Stimulated activated CD4-positive, alpha-beta T cell treated with anti-CD3 and anti-CD28 coated beads, TNF-alpha, amount 100 ng/mL, for 48 hours (primary cell): ENCODE measurements around the gene HOXD1.

Source experiments
- DNase-seq, 3 donors: peaks; one replicate each; pipeline ENCODE4 v3.0.0-alpha.2; 2020; ENCODE audit warnings: low read depth in 3 of 3

Gene HOXD1

DNA sequence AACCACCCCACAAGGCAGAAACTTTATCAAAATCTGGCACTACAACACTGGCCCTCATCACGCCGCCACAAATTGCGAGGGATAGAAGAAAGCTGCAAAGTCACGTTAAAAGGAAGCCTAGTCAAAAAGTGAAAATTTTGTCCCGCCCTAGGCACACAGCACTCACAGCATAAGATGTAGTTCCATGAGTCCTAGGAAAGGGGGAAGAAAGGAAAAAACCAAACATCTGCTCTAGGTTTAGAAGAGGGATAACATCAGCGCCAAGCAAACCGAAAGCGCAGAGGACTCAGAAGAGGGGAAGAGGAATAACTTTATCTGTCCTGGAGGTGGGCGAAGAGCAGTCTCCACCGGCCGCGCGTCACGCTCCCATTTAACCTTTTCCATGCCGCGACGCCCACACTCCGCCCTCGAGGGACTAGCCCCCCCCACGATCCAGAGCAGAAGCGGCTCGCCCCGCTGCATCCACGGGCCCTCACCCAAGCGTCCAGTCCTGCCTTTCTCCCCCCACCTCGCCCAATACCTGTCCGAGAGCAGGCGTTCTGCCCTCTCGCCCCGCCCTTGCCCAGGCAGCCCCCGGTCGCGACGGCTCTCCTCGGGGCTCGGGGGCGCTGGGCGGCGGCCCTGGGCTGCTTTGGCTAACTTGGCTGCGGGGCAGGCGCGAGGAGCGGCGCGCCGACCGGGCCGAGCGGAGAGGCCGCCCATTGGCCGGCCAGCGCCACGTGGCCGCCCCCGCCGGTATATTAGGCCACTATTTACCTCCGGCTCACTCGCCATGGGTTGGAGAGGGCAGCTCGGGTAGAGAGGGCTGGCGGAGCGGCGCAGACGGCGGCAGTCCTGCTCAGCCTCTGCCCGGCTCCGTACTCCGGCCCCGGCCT lies at the start of gene HOXD1:
TSS of gene HOXD1 (plus strand) at position 770 of the 875 bp plus-strand sequence. CDS start 134 bp downstream, outside the sequence.
- no peak for DNase-seq

DNA sequence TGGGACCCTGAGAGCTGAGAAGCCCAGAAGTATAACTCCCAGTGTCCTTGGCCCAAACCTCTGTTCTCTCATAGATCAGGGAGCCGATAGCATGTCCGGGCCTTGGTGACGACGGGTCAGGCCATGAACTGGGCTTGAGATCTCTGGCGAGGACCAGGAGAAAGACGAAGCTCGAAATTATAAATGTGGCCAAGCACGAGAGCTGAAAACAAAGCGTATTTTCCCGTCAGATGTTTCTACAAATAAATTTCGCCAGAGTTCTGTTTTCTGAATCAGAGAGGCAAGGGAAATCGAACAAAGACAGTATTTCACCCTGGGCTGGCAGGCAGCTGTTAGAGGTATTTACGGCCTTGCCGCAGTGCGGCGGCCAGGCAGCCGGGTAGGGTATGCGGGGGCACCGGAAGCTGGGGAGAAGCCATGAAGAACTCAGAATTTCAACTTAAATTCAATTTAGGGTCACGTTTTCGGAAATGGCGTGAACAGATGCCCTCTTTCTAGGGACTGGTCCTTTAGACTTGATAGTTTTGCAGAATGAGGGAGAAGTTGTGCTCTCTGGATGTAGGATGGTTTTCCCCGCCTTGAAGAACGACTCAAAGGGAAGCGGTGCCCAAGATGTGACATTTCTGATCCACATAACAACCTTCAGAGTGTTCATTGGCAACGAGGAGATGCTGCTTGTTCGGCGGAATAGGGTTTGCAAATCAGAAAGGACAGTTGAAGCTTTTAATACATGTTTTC lies 49.4 kb upstream of the HOXD1 start:
- no peak for DNase-seq

DNA sequence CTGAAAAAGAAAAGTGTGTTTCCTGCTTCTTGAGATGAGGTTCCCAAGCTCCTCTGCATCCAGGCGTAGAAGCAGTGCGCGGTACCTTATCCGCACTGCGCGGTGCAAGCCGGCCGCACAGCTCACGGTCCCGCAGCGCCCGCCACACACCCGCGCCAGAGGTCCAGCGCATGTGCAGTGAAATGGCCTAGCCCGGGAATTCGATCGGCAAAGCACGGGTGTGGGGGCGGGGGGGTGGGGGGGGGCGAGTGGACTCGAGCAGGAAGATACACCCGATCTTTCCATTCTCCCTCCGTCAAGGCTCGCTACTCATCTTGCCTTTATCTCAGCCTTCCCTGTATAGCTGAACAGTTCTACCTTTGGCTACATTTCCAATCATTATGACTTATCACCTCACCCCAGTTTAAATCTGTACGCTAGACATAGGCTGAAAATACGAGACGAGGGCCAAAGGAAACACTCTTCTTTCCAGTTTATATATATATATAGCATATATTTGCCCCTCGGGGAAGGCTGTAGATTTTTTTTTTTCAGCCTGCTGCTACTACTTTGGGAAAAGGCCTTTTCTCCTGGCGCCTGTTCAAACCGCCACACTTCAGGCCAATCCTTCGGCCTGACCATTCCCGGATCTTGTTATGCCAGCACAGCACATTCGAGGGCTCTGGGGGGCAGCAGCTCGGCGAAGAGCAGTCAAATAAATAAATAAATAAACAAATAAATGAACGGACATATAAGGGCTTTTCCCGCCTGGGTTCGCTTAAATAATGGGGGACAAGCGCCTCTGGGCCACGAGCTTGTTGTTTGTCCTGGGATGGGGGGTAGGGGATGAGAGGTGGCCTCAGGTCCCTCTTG lies 48.6 kb upstream of the HOXD1 start:
- no peak for DNase-seq

DNA sequence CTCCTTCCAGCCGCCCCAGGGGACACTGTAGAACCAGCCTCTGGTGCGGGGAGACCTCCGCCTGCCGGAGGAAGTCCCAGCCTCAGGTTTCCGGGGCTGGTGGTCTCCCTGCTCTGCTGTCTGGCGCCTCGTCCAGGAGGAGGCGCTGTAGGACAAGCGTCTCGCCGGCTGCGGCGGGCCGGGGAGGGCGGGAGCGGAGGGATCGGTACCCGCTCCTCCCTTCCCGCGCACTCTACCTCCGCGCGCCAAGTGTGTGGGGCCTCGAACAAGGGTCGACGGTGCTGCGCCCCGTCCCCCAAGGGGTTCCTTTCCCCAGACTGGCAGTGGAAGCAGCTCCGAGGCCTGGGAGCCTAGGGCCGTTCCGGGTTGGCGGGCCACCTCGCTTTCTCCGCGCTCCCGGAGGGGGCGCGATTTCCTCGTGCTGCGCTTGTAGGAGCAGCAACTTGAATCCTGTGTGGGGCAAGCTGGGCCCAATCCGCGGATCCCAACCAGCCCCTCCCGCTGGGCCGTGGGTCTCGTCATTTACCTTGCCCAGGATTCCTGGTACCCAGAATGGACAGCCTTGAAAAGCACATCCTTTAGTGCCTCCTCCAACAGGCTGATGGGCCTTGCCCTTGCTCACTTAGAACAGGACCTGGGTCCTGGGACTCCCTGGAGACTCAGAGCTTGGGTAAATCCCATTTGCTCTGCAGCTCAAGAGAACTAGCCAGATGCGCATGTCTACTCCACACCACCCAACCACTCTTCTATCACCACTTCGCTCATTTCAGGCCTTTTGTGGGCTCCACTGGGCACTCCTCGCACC lies 47.8 kb upstream of the HOXD1 start:
- DNase-seq = peak; percentile 27 to 65 (median 34)

DNA sequence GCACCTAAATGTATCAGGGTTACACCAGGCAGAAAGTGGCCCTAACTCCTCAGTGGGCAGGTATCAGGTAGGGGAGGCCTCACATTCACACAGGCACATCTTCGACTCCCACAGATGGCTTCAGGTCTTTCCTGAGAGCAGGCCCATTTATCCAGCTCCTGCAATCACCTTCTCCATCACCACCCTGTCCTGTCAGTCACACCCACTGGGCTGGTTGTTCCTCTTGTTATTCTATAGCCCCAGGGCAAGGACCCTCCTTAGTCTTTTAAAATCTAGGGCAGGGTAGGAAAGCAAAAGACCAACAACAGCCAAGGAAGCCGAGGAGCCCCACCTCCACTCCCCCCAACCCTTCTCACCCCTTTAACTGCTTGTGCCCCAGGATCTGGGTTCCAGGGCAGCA lies 46.2 kb upstream of the HOXD1 start:
- DNase-seq = no peak

DNA sequence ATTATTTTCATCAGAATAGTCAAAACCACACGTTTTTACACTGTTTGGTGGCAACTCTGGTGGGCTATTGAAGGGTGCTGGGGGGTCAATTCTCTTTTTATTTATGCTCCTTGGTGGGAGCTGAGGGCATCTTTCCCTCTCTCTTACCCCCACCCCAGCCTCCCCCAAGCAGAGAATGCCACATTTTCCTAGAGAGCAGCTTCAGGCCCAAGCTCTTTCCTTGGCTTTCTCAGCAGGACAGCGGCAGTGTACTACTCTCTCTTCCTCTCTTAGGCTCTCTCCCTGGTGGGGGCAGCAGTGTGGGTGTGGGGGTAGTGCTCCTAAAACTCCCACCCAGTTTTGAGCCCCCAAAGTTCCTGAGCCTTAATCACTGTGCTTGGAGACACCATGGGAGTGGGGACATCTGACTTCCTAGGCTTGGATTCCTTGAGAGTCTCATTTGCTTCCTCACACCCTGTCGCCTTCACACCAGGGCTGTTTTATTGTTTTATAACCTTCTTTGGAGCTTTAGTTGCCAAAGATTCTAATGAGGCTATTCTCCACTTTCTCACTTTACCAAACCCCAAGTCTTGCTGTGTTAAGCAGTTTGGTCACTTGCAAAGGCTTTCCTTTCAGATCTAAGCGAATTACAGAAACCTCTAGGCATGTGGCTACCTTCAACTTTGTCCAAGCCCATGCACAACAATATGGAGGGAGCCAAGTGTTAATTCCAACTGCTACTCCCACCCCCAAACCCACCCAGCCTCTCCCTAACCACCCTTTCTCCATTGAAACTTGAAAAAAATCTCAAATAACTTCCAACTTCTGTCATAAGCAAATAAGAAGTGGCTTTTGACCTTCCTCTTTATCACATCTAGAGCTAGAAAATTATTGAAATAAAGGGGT lies 43.1 kb upstream of the HOXD1 start:
- no peak for DNase-seq

DNA sequence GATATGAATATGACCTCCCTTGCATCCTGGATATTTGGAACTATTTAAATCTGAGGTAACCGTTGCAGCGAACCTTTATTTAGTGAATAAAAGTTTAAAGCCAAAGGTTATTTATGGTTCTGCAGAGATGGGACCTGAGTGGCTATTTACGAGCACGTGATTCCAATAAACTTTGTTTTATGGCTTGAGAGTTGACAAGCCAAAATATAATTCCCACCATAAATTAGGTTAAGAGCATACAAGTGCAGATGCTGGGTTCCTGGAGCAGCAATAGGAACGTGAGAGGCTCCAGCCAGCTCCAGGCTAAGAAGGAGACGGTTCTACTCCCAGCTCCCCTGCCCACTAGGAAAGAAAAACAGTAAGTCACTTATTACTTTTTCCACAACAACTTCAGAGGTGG lies 42.4 kb upstream of the HOXD1 start:
- no peak for DNase-seq

DNA sequence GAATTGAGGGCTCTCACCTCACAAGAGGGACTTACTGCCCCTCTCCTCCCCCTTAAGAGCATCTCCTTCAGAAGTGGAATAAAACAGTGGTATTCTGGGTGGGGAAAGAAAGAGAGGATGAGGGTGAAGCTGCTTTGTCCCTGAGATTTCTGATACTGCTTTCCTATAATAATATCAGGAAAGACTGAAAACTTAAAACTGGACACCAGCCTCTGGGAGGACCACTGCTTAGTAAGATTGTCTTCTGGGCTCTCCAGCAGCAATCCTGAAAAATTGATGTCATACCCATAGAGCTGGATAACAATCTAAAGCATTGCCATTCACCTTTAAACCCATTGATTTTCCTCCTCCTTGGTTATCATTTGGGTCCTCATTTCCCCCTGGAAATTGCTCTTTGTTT lies 41.8 kb upstream of the HOXD1 start:
- DNase-seq = no peak

DNA sequence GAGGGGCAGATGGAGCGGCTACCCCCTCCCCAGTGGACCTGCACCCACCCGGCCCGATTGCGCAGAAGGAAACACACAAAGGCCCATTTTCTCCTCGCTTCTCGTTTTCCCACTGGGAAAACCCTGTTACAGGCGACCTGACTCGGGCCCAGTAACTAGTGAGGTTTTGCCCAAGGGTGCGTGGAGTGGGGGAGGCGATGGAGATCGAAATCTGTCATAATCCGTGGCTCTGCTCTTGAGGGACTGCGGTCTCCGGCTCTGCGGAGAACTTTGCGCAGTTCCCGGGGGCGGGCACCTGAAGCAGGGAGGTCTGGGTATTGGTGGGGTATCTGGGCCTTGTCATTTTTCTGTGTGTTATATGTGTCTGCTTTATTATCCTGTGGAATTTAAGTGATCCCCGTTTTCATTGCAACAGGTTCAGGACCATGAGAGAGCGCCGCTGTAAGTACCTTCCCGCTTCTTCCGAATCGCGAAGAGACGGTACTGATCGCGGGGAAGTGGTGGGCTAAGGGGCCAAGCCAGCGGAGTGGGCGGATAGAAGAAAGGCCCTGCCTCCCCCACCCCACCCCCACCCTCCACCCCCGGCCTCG lies 41.2 kb upstream of the HOXD1 start:
- DNase-seq = no peak

DNA sequence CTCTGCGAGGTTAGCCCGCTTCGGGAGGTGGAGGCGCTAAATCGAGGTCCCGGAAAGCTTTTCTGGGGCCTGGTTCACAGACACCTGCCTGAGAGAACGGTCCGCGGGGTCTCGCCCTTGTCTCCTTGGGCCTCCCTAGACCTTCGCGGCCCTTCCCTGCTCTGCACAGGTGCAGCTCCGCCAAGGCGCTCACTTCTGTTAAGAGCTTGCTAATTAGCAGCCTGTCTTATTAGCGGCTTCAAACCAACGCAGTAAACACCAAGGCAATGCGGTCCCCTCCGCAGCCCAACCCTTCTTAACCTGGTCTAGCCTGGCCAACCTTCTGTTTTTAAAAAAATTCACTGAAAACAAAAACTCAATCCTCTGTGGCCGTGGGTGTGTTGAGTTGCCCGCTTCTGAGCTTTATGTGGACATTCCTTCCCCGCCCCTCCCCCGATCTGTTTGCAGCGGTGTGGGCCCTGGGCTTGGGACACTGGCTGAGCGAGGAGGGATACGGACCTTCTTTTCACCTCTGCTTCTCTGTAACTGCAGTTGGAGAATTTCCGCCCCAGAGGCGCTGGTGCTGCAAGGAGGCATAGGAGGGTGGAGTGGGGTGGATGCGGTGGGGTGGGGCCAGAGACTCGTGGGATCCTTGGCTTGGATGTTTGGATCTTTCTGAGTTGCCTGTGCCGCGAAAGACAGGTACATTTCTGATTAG lies 40.5 kb upstream of the HOXD1 start:
- DNase-seq = no peak

DNA sequence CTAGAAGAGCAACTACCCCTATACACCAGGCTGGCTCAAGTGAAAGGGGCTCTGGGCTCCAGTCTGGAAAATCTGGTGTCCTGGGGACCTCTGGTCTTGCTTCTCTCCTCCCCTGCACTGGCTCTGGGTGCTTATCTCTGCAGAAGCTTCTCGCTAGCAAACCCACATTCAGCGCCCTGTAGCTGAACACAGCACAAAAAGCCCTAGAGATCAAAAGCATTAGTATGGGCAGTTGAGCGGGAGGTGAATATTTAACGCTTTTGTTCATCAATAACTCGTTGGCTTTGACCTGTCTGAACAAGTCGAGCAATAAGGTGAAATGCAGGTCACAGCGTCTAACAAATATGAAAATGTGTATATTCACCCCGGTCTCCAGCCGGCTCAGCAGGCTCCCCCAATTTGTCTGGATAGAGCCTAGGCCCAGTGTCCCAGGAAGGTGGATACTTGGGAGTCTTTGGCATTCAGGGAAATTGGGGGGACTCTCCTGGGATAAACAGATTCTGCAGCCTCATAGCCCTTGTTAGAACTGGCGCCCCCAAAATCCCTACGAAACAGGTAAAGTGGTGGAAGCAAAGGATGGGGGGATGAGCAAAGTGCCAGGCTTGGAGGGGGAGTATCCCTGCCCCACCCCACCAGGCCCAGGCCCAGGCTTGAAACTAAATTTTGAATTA lies 39.6 kb upstream of the HOXD1 start:
- DNase-seq = no peak

DNA sequence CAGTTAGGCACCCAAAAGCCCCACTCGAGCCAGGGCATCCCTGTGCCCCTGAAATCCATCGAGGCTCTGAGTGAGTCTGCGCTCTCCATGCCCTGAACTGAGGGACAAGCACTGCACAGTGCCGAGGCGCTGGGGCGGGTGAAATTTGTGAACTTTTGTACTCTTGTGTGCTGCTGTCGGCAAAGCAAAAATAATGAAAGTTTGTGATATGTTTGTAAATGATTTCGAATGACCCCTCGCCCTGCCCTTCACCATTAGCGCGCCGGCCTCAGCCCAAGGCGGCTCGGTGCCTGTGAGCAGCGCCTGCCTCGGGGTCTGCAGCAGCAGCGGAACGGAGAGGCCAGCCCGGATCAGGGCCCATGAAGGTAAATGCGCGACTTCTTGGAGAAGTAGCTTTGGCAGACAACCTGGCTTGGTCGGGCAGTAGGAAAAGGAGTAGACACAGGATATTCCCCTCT lies 39.0 kb upstream of the HOXD1 start:
- DNase-seq = no peak

DNA sequence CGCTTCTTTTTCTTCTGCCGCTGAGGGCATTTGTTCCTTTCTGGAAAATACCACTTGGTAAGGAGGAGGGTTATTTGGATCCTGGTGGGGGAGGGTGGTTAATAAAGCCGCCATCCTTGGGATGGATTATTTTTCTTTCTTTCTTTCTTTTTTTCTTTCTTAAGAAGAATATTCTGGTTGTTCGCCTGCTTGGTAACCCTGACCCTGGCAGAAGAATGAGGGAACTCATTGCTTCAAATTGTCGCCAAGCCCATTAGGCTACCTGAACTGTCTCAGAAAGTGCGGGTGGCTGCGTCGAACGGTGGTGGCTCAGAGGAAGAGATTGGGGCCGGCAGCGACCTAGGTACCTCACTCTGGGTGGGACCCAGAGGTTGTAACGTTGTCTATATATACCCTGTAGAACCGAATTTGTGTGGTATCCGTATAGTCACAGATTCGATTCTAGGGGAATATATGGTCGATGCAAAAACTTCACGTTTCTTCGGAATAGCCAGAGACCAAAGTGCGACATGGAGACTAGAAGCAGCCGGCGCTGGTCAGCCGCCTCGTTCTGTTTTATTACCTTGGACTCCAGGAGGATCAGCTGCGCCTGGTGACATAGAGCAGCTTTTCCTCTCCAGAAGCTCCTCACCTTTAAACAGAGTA lies 38.4 kb upstream of the HOXD1 start:
- DNase-seq = no peak

DNA sequence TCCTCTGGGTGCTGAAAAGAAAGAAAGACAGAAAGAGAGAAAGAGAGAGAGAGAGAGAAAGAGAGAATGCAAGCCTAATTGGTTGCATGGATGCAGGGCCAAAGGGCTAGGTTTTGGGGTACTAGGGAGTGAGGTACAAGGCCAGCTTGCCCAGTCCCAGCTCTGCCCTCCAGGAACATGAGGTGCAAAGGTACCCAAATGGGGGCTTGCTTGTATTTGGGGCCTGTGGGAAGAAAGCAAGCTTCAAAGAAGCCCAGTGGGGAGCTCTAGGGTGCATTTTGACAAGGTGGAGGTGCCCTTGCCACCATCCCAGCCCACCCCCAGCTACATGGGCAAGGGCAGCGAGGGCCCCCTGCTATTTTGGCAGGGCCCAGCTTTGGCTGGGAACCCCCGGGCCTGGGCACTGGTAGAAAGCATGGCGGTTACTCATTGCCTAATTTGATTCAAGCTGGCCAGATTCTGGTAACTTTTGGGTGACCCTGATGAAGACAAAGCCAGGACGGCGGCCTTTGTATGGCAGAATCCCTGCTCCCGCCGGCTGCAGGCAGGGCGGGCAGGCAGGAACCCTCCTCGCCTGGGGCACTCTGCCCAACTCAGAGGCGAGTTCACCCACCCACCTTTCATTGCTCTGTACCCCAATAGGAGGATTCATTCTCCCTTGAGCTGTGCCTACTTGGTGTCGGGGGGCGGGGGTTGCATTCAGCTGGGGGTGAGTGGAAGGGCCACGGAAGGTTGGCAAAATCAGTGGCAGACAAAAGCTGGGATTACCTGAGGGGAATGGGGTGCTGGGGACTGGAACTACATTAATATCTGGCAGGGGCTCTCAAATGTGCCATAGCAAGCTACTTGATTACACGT lies 37.7 kb upstream of the HOXD1 start:
- no peak for DNase-seq

DNA sequence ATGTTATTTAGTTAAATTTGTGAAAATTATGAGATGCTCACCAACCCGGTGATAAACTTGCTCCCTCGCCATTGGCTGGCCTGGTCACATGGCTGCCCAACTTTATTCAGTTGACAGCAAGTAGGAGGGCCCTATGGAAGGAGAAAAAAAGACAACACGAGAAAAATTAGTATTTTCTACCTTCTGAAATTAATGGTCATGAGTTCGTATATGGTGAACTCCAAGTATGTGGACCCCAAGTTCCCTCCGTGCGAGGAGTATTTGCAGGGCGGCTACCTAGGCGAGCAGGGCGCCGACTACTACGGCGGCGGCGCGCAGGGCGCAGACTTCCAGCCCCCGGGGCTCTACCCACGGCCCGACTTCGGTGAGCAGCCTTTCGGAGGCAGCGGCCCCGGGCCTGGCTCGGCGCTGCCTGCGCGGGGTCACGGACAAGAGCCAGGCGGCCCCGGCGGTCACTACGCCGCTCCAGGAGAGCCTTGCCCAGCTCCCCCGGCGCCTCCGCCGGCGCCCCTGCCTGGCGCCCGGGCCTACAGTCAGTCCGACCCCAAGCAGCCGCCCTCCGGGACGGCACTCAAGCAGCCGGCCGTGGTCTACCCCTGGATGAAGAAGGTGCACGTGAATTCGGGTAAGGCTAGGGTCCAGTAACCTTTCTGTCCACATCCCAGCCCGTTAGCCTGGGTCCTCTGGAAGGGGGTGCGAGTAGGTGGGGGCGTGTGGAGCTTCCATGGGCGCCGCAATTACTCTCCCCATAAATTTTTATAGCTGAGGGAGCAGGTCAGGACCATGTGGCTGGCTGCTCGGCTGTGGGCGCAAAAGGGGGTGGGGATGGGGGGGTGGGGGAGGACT lies 36.8 kb upstream of the HOXD1 start, which contains the start of gene HOXD4:
TSS of gene HOXD4 (plus strand) at position 109 of the 846 bp plus-strand sequence. CDS start at position 193, 84 bp downstream.
- DNase-seq = no peak
